Muscle of arm (tissue), 12 donors: ENCODE measurements around the gene SFTPB. TPM values are rescaled to one million over a fixed set of nuclear protein-coding genes. Genes with fewer than 3 reads are reported as not detected.

Experiments used
- DNase-seq: peaks from one replicate; pipeline ENCODE4 v3.0.0-alpha.2; 2013
- polyA plus RNA-seq, 12 donors: library from polyadenylated mRNA; unstranded; fragments of 120-200 nt; gene quantifications; one replicate each; pipeline ENCODE4 v1.2.1, GENCODE V29; 2013; ENCODE audit not compliant: insufficient read length in 12 of 12

SFTPB gene
- polyA plus RNA-seq, 12 donors = 0.04 to 0.23 (median 0.08) TPM; not detected in 5

- DNase-seq = no peak
Observed at GRCh38 chr2:85703329-85703728, 35.3 kb upstream of the SFTPB start.

DNA sequence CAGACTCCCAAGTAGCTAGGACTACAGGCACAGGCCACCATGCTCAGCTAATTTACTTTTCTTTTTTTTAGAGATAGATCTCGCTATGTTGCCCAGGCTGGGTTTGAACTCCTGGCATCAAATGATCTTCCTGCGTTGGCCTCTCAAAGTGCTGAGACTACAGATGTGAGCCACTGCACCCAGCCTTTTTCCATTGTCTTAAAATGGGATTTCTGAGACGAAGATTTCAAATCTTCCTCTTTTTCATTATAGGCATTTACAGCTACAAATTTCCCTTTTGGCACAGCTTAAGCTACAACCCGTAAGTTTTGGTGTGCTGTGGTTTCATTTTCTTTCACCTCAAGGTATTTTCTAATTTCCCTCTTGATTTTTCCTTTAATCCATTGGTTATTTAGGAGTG is 34.8 kb upstream of the SFTPB start:
- no peak for DNase-seq

GRCh38 chr2:85702172-85702571 is 34.2 kb upstream of the SFTPB start:
- no peak for DNase-seq

DNA sequence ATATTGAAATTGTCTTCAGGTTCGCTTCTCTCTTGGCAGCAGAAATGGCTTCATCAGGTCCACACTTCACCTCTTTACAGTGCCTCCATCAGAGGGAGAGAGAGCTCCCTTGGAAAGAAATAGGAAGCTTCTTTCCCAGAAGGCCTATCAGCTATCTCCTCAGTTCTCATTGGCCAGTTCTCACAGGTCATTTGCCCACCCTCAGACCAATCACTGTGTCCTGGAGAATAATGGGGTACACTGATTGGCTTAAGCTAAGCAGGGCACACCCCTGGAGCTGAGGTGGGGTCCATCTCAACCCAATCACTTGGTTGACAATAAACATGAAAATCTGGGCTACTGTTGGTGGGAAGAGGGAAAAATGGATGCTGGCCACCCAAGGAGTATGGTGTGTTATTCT is 31.3 kb upstream of the SFTPB start:
- no peak for DNase-seq

DNA sequence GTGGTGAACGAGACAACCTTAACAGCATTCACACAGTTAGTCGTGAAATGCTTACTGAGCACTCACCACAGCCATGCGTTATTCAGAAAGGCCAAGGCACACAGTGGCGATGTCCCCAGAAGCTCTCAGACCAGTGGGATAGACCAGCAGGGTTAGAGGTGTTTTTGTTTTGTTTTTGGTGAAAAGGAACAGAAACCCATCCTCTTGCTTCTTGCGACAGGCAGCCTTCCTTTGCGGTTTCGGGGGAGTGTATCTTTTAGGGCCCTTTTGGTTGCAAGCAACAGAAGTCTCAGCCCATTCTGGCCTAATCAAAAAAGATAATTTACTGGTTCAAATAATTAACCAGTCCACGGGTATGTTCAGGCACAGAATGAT is 30.9 kb upstream of the SFTPB start:
- no peak for DNase-seq

GRCh38 chr2:85698184-85698879 is 30.3 kb upstream of the SFTPB start:
- DNase-seq = no peak

DNA sequence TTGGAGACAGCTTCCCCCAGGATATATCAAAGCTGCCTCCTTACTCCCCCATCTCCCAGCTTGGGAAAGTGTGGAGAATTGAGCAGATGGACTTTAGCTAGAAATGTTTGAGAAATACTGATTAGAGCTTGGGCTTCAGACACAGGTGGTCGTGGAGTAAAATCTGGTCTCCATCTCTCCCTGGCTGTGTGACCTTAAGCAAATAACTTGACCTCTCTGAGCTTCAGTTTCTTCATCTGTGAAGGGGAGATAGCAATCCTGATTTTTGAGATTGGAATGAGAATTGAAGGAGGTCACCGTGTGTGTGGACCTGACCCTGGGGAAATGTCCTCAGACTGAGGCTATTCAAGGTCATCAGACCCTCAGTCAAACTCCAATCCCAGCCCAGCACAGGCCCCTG is 29.7 kb upstream of the SFTPB start:
- DNase-seq = no peak

DNA sequence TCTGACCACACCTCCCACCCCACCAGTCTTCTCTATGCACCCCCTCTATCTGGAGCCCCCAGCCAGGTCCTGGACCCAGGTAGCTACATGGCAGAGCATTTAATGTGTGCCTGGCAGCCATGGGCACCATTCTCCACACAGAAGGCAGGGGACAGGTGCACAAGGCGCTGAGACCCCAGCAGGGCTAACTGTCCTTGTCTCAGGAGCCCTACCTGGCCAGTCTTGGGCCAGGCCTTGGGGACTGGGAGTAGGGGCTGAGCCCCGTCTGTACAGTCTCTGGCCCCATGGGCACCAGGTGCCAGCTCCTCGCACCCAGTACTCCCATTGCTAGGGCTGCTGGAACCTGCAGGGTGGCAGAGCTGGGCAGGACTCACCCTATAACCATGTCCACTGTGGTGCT is 29.1 kb upstream of the SFTPB start:
- no peak for DNase-seq

- no peak for DNase-seq
Observed at GRCh38 chr2:85695691-85696668, 28.0 kb upstream of the SFTPB start.

DNA sequence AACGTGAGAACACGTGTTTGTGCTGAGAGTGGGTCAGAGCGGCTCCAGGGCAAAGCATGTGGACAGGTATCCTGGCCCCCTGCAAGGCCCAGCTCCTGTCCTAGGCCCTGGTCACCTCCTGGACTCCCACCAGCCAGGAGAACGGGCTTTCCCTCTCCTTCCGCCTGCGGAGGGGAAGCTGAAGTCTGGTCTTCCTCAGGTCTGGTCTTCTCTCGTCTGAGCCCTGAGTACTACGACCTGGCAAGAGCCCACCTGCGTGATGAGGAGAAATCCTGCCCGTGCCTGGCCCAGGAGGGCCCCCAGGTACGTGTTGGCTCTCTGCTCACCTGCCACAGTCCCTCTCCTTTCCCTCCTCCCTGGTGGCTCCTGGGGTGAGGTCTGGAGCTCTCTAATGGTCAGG is 27.1 kb upstream of the SFTPB start:
- no peak for DNase-seq

- DNase-seq = no peak
Observed at GRCh38 chr2:85694052-85695025, 26.3 kb upstream of the SFTPB start, which contains the start of gene GNLY. GNLY (plus strand) TSS chr2:85694358; CDS start chr2:85694419, 61 bp downstream.

GRCh38 chr2:85692039-85692645 is 24.1 kb upstream of the SFTPB start:
- DNase-seq = no peak

DNA sequence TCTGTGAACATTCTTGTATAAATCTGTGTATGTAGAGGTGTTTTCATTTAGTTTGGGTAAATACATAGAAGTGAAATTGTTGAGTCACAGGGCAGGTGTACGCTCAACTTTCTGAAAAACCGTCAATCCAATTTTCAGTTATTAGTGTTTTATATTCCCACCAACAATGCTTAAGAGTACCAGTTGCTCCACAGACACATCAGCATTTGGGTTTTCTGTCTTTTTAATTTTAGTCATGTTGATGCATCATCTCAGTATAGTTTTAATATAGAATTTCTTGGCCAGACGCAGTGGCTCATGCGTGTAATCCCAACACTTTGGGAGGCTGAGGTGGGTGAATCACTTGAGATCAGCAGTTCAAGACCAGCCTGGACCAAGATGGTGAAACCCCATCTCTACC is 22.9 kb upstream of the SFTPB start:
- DNase-seq = no peak

DNA sequence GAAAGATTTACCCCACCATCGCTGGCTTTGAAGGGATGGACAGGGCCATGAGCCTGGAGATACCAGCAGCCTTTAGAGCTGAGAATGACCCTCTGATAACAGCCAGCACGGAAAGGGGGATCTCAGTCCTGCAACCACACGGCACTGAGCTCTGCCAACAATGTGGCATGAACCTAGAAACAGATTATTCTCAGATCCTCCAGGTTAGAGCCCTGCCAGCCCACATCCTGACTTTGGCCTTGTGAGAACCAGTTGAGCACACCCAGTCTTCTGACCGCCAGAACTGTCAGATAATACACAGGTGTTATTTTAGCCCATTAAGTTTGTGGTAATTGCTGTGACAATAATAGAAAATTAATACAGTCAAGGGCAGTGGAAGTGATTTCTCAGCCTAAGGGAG is 16.8 kb upstream of the SFTPB start:
- no peak for DNase-seq

DNA sequence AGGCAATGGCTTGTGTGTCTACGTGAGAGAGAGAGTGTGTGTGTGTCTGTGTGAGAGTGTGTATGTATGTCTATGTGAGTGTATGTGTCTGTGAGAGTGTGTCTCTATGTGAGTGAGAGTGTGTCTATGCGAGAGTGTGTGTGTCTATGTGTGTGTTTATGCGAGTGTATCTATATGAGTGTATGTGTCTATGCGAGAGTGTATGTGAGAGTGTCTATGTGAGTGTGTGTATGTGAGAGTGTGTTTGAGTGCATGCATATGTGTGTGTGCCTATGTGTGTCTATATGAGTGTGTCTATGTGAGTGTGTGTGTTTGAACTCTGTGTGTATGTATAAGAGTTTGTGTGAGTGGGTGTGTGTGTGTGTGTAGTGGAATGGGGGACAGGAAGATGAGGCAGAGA is 16.4 kb upstream of the SFTPB start:
- no peak for DNase-seq

- no peak for DNase-seq
Observed at GRCh38 chr2:85682378-85682777, 14.4 kb upstream of the SFTPB start.

- no peak for DNase-seq
Observed at GRCh38 chr2:85681776-85682175, 13.8 kb upstream of the SFTPB start.

DNA sequence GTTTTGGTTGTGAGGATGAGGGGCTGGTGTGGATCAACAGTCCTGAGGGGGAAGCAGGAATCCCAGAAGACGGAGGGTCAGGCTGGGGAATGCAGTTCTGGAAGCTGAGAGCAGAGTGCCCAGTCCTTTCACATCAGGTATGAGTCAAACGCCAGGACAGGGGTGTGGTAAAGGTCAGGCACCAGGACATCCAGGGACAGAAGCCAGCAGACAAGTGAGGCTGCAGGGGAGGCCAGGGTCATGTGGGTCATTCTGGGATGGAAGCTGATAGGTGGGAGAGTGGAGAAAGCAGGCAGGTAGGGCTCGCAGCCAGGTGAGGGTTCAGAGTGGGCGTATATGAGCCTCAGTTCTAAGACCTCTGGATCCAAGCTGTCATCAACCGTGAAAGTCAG is 13.4 kb upstream of the SFTPB start:
- DNase-seq = no peak

GRCh38 chr2:85680707-85681371 is 12.8 kb upstream of the SFTPB start:
- no peak for DNase-seq

GRCh38 chr2:85678794-85679672 is 11.0 kb upstream of the SFTPB start:
- peak; percentile 70 for DNase-seq
